Left cardiac atrium (tissue), 4 donors: ENCODE data around the gene PROSER3. TPM values are rescaled to one million over a fixed set of nuclear protein-coding genes. Genes with fewer than 3 reads are reported as not detected.

Experiments used
- ATAC-seq, 2 donors: fragments of 200-7000 bp; cut with Tn5 transposase; one replicate each; pipeline ENCODE4 v1.9.1; 2020; ENCODE audit warnings: mild to moderate bottlenecking in 2 of 2, moderate library complexity in 2 of 2
- DNase-seq: peaks from one replicate; pipeline ENCODE4 v3.0.0-alpha.2; 2020
- intact Hi-C, 2 donors: fragments of 100-400 bp; cut with DNase I; formaldehyde crosslinking; loops; one replicate each; pipeline versions ENCODE4 v1.14.1 to v1.15.1; 2022 to 2023
- total RNA-seq, 2 donors: library from RNA; stranded (reverse); fragmentation: NEBNext Ultra II Directional; extraction: Animal tissue kit (Norgen Biotek cat#: 25700); gene quantifications; one replicate each; pipeline ENCODE4 v1.2.1, GENCODE V29; 2021
- donor health status: DM: no; HTN: yes; CAD: no.
- donor health status: DM: no; HTN: yes; CAD: no; lungs with severe emphysema.
- donor health status: DM: yes; HTN: yes; CAD: no.
- donor health status: Dilated cardiomyopathy.

The PROSER3 gene
- total RNA-seq, 2 donors from 2014 or later, result 6.8 to 8.4 TPM

GRCh38 chr19:35733180-35734125, 24.5 kb upstream of the PROSER3 start:
- intact Hi-C loops, result no loop called here
- ATAC-seq, result no peak
- peak; percentile 21 for DNase-seq

DNA sequence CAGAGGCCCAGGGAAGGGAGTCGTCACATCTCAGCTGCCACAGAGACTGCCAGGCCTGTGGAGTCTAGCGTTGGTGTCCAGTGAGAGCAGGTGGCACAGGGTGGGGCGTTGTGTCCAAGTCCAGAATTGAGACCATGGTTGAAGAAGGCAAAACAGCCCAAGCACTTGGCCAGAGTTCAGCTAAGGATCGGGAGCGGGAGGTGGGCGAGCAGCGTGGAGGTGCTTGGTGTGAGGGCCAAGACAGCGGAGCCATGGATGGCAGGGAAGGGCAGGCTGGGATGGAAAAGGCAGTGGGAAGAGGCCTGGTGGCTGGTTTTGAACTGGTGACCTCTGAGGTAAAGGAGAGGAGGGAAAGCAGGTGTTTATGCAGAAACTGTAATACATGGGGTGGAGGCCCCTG, 23.7 kb upstream of the PROSER3 start:
- ATAC-seq, result no peak
- intact Hi-C loops, result no loop called here
- peak; percentile 17 for DNase-seq

DNA sequence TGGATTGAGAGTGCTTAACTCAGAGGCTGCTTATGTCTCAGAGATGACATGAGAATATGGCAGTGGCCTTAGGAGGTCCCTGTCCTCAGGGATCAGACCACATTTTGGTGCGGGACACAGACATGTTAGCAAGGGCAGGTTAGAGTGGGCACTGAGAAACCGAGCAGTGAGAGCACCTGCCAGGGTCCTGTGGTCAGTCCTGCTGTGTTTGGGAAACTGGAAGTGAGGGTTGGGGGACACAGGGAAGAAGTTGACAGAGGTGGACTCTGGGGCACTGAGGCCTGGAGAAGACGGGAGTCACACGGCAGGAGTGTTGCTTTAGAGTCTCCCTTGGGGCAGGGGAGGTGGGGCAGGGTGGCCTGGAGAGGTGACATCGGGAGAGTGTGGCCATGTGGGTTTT, 23.1 kb upstream of the PROSER3 start:
- ATAC-seq, result no peak

GRCh38 chr19:35736913-35737886, 20.8 kb upstream of the PROSER3 start:
- ATAC-seq (no peak), DNase-seq (no peak)
- intact Hi-C loops, result no loop called here

More for the DNA sequence above, 23.1 kb upstream of the PROSER3 start:
- no peak for DNase-seq
- intact Hi-C loops, result no loop called here

GRCh38 chr19:35738021-35738886, 19.7 kb upstream of the PROSER3 start:
- intact Hi-C loops, result no loop called here
- DNase-seq (no peak), ATAC-seq (no peak)

DNA sequence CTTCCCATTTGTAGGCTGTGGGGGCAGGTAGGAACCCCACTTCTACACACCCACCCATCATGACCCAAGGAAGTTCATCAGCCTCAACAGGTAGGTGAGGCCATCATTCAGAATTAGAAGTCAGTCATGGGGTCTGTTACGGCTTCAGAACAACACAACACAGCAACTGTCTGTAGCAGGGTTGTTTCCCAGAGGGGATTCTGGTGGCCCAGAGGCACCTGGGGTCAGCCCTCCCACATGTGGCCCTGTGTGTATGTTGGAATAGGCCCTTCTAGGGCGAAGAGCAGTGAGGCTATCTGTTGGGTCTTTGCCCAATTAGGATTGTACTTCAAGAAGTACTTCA, 19.1 kb upstream of the PROSER3 start:
- no peak for DNase-seq
- intact Hi-C loops, result no loop called here
- no peak for ATAC-seq

DNA sequence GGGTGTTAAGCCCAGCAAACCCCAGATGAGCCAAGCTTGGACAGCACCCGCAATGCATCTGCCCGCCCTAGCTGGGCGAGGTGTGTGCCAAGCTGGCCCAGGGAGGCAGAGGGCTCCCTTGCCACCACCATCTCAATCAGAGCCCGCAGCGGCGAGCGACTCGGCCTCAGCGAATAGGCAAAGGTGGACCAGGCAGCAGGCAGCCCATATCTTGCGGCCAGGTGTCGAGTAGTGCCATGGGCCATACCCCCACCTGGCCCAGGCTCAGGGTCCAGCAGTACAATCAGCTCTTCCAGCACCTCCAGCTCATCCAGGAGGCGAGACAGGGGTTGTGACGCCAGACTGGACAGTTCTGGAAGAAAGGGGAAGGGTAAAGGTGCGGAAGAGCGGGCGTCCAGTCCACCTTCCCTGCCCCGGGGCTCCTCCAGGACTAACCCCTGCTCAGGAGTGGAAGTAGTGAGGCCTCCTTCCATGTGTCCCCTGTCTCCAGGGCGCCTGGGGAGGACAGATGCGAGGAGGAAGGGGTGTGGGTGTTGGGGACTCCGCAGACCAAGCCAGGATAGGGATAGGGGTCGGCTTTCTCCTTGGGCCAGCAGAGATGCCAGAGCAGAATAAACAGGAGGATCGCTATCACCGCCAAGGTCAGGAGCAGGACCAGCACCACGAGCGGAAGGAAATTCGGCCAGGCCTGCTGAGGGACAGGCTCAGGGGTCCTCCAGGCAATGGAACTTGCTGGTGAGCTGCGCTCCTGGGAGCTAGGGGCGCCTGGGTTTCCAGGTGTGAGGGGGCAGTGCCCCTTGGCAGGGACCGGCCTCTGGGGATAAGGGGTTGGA, 18.5 kb upstream of the PROSER3 start:
- no peak for ATAC-seq
- intact Hi-C loops, result loop anchor here in 1 of 2 donors (10.0 kb wide), 1 partner anchor 195 kb away; the partner anchor contains the start of gene LRFN3
- no peak for DNase-seq

- no peak for ATAC-seq
- no peak for DNase-seq
- intact Hi-C loops, result loop anchor here in 1 of 2 donors (10.0 kb wide), 1 partner anchor 195 kb away; the partner anchor contains the start of gene LRFN3
Measured at GRCh38 chr19:35740108-35740422, 17.9 kb upstream of the PROSER3 start.

DNA sequence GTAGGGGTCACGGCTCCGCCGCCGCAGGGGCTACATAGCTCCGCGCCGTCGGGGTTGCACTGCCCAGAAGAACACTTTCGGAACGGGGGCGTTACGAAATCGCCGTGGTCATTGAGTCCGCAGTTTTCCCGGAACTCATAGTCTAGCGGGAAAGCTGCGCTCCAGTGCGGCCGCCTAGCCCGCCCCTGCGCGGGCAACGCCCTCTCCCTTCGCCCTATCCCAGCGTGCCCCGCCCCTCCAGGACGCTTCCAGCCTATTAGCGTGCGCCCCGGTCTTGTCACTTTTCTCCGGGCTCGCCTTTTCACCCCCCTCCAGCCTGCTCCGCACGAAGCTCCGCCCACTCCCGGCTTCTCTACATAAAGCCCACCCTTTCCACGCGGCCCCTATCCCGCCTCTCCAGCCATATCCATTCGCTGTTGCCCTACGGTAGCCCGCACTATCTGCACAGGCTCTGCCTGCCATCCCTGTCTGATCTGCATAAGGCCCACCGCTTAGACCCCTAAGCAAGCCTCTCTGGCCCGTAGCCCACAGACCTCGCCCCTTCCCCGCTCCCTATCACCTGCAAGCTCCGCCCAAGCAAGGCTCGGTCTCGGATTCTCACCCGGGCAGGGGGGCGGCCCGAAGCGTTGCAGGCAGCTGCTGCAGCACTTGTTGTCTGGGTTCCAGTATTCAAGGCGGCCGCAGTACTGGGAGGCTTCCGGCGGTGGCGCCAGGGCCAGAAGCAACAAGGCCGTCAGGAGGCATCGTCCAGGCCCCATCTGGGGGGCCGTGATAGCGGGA, 17.4 kb upstream of the PROSER3 start:
- ATAC-seq, result peak; percentile 88 to 90
- intact Hi-C loops, result loop anchor here in 1 of 2 donors (10.0 kb wide), 1 partner anchor 194 kb away; the partner anchor contains the start of gene LRFN3
- DNase-seq, result peak; percentile 99

GRCh38 chr19:35741203-35741515, 16.8 kb upstream of the PROSER3 start:
- intact Hi-C loops, result loop anchor here in 1 of 2 donors (10.0 kb wide), 1 partner anchor 194 kb away; the partner anchor contains the start of gene LRFN3
- DNase-seq, result no peak
- no peak for ATAC-seq

GRCh38 chr19:35742121-35742724, 15.8 kb upstream of the PROSER3 start, which contains the start of gene IGFLR1:
IGFLR1 (minus strand) TSS chr19:35742452; CDS start chr19:35741180, 1,272 bp downstream.
- no peak for DNase-seq
- no peak for ATAC-seq
- intact Hi-C loops, result loop anchor here in 1 of 2 donors (10.0 kb wide), 1 partner anchor 193 kb away; the partner anchor contains the start of gene LRFN3

DNA sequence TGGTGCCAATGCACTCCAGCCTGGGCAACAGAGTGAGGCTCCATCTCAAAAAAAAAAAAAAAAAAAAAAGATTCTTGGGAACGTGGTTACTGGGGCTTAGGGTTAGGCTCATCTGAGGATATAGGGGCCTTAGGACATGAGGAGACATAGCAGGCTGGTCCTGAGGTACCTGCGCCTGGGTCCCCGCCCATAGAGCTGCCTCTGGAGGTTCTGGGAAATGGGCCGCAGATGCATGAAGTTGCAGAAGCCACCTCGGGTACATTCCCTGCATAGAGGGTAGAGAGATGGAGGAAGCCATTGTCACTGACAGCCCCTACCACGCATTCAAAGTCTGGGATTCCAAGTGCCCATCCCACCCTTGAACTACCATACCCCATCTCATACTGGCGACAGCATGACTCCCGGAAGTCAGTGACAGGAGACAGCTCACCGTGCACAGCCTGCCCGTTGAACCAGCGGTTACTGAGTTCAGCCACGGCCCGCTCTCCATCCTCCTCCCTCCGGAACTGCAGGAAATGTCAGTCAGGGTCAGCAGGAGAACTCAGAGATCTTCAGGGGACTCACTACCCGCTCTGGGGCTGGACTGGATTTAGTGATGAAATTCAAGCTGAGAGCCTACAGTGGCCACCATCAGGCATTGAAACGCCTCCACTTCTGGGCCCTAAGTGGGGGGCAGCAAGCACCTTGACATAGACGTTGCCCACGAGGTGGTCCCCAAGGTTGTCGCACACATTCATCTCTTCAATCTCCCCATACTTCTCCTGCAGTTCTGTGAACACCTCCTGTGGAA, 14.1 kb upstream of the PROSER3 start:
- intact Hi-C loops, result loop anchor here in 1 of 2 donors (10.0 kb wide), 1 partner anchor 191 kb away; the partner anchor contains the start of gene LRFN3
- ATAC-seq, result no peak
- DNase-seq, result no peak

- peak; percentile 73 to 81 for ATAC-seq
- DNase-seq, result peak; percentile 97
- intact Hi-C loops, result loop anchor here in 1 of 2 donors (10.0 kb wide), 1 partner anchor 190 kb away; the partner anchor contains the start of gene LRFN3
Measured at GRCh38 chr19:35744430-35745327, 13.3 kb upstream of the PROSER3 start.

GRCh38 chr19:35745328-35746086, 12.5 kb upstream of the PROSER3 start, which contains the start of the genes PSENEN and U2AF1L4:
PSENEN (plus strand) TSS chr19:35745651; CDS start chr19:35745931, 280 bp downstream.
U2AF1L4 (minus strand) TSS chr19:35745418; CDS start chr19:35745391, 27 bp downstream.
- intact Hi-C loops, result loop anchor here in 1 of 2 donors (10.0 kb wide), 1 partner anchor 189 kb away; the partner anchor contains the start of gene LRFN3

More at GRCh38 chr19:35745328-35746086, 12.5 kb upstream of the PROSER3 start, which contains the start of the genes PSENEN and U2AF1L4:
- DNase-seq, result peak; percentile 97
- ATAC-seq, result peak; percentile 83 to 85
